ENCODE results near the gene WNT7B.

WNT7B gene

DNA sequence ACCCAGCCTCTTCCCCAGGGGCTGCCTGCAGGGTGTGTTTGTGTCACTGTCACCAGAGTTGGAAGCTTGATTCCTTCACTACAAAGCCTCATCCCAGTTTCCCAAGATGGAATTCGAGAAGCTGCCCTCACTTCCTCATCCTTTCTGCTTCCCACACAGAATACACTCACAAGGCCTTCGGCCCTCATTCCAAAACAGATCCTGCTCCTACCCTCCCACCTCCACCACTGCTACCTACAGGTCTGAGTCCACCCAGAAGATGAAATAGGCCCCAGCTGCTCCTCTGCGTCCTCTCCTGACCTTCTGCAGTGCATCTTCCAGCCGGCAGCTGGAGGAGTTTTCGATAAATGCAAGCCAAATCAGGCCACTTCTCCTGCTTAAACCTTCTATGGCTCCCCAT is 6.8 kb upstream of the WNT7B start:
- Histone ChIP-seq H2BK15ac (ENCODE audit: low read depth, poor library complexity, severe bottlenecking) (no peak overlapping the region), H3K14ac (ENCODE audit: low read length in 2 of 2) (no peak overlapping the region), H2AFZ (ENCODE audit: low read depth, low read length) (no peak overlapping the region), H3K4me1 (ENCODE audit: control insufficient read depth, insufficient read depth, low read depth, low read length) (peaks cover 13% of the 10 kb centered on the region), H3K27ac (ENCODE audit: low read length, poor library complexity, severe bottlenecking) (no peak overlapping the region), H3K4ac (ENCODE audit: low read depth in 1 of 2, low read length in 2 of 2) (no peak overlapping the region), H3K4me3 (ENCODE audit: insufficient read depth in 1 of 2, low read depth in 1 of 2, low read length in 2 of 2) (no peak overlapping the region), H3K4me2 (ENCODE audit: low read length, poor library complexity, severe bottlenecking) (no peak overlapping the region), H3K18ac (ENCODE audit: low read depth in 1 of 2, low read length in 2 of 2) (no peak overlapping the region), H3K23ac (ENCODE audit: low read length in 2 of 2) (no peak overlapping the region), H4K91ac (ENCODE audit: low read length) (no peak overlapping the region), H3K9me3 (ENCODE audit: control insufficient read depth, low read length) (peaks cover 26% of the 10 kb centered on the region), H3K9ac (ENCODE audit: low read length) (no peak overlapping the region), H4K8ac (ENCODE audit: low read length) (no peak overlapping the region), H3K79me1 (replicated peaks; ENCODE audit: low read length, poor library complexity, severe bottlenecking) (no peaks in the 10 kb centered on the region), H3K27me3 (ENCODE audit: control insufficient read depth in 1 of 2, insufficient read depth in 1 of 2, low read length in 2 of 2) (peaks cover 0 to 50% of the 10 kb centered on the region in 2 experiments), H2AK5ac (ENCODE audit: low read length, severe bottlenecking) (no peak overlapping the region), H3K36me3 (ENCODE audit: control insufficient read depth in 1 of 2, insufficient read depth in 2 of 2, low read depth in 1 of 2, low read length in 2 of 2) (peaks cover 0 to 2% of the 10 kb centered on the region in 2 experiments), H2BK12ac (ENCODE audit: low read length in 2 of 2) (no peak overlapping the region), H2BK120ac (ENCODE audit: low read depth, low read length) (no peak overlapping the region), H2BK5ac (ENCODE audit: low read depth, low read length, poor library complexity, severe bottlenecking) (no peak overlapping the region)
- WGBS: 80% methylated on average over 5 of the region's 5 CpGs
- DNase-seq: no peak

- H3K18ac ChIP-seq (ENCODE audit: low read depth in 1 of 2, low read length in 2 of 2): peak overlapping the region in 1 of 2 experiments; percentile 12
- peaks cover 0 to 2% of the 10 kb centered on the region in 2 experiments for H3K36me3 ChIP-seq (ENCODE audit: control insufficient read depth in 1 of 2, insufficient read depth in 2 of 2, low read depth in 1 of 2, low read length in 2 of 2)
- H2BK12ac ChIP-seq (ENCODE audit: low read length in 2 of 2): no peak overlapping the region
- 99% methylated on average over 4 of the region's 4 CpGs for WGBS
- no peak overlapping the region for H3K23ac ChIP-seq (ENCODE audit: low read length in 2 of 2)
- peaks cover 9% of the 10 kb centered on the region for H3K9me3 ChIP-seq (ENCODE audit: control insufficient read depth, low read length)
- no peak overlapping the region for H2AK5ac ChIP-seq (ENCODE audit: low read length, severe bottlenecking)
- H4K91ac ChIP-seq (ENCODE audit: low read length): no peak overlapping the region
- H2AFZ ChIP-seq (ENCODE audit: low read depth, low read length): no peak overlapping the region
- no peak overlapping the region for H3K9ac ChIP-seq (ENCODE audit: low read length)
- peaks cover 5 to 45% of the 10 kb centered on the region in 2 experiments for H3K27me3 ChIP-seq (ENCODE audit: control insufficient read depth in 1 of 2, insufficient read depth in 1 of 2, low read length in 2 of 2)
- no peak overlapping the region for H3K4ac ChIP-seq (ENCODE audit: low read depth in 1 of 2, low read length in 2 of 2)
- H3K79me1 ChIP-seq (replicated peaks; ENCODE audit: low read length, poor library complexity, severe bottlenecking): no peaks in the 10 kb centered on the region
- H4K8ac ChIP-seq (ENCODE audit: low read length): no peak overlapping the region
- H2BK120ac ChIP-seq (ENCODE audit: low read depth, low read length): no peak overlapping the region
- peaks cover 34% of the 10 kb centered on the region for H3K4me1 ChIP-seq (ENCODE audit: control insufficient read depth, insufficient read depth, low read depth, low read length)
- DNase-seq: peak; percentile 11
- no peak overlapping the region for H2BK5ac ChIP-seq (ENCODE audit: low read depth, low read length, poor library complexity, severe bottlenecking)
- H3K14ac ChIP-seq (ENCODE audit: low read length in 2 of 2): peak overlapping the region in 1 of 2 experiments; percentile 85
- no peak overlapping the region for H3K4me3 ChIP-seq (ENCODE audit: insufficient read depth in 1 of 2, low read depth in 1 of 2, low read length in 2 of 2)
- no peak overlapping the region for H3K4me2 ChIP-seq (ENCODE audit: low read length, poor library complexity, severe bottlenecking)
- H2BK15ac ChIP-seq (ENCODE audit: low read depth, poor library complexity, severe bottlenecking): no peak overlapping the region
- peak overlapping the region; percentile 7 for H3K27ac ChIP-seq (ENCODE audit: low read length, poor library complexity, severe bottlenecking)
Observed at GRCh38 chr22:45980761-45981160, 3.8 kb upstream of the WNT7B start.

DNA sequence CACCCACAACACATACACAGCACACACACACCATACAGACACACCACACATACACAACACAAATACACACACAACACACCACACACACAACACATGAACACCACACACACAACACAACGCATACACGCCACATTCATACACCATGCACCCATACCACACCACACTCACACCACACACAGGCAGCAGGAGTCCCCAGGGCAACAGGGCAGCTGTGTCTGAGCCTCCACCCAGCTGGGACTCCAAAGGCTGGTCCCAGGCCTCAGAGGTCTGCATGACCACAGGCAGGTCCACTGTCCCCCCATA is 3.3 kb upstream of the WNT7B start:
- Histone ChIP-seq H3K79me1 (replicated peaks; ENCODE audit: low read length, poor library complexity, severe bottlenecking) (peaks cover 2% of the 10 kb centered on the region), H2BK12ac (ENCODE audit: low read length in 2 of 2) (no peak overlapping the region), H4K8ac (ENCODE audit: low read length) (no peak overlapping the region), H3K36me3 (ENCODE audit: control insufficient read depth in 1 of 2, insufficient read depth in 2 of 2, low read depth in 1 of 2, low read length in 2 of 2) (peaks cover 0 to 2% of the 10 kb centered on the region in 2 experiments), H2AFZ (ENCODE audit: low read depth, low read length) (no peak overlapping the region), H2AK5ac (ENCODE audit: low read length, severe bottlenecking) (no peak overlapping the region), H2BK120ac (ENCODE audit: low read depth, low read length) (no peak overlapping the region), H3K9ac (ENCODE audit: low read length) (no peak overlapping the region), H3K18ac (ENCODE audit: low read depth in 1 of 2, low read length in 2 of 2) (no peak overlapping the region), H2BK15ac (ENCODE audit: low read depth, poor library complexity, severe bottlenecking) (no peak overlapping the region), H2BK5ac (ENCODE audit: low read depth, low read length, poor library complexity, severe bottlenecking) (no peak overlapping the region), H3K27ac (ENCODE audit: low read length, poor library complexity, severe bottlenecking) (no peak overlapping the region), H3K4ac (ENCODE audit: low read depth in 1 of 2, low read length in 2 of 2) (no peak overlapping the region), H3K4me2 (ENCODE audit: low read length, poor library complexity, severe bottlenecking) (no peak overlapping the region), H4K91ac (ENCODE audit: low read length) (peak overlapping the region; percentile 49), H3K4me1 (ENCODE audit: control insufficient read depth, insufficient read depth, low read depth, low read length) (peaks cover 39% of the 10 kb centered on the region), H3K9me3 (ENCODE audit: control insufficient read depth, low read length) (peaks cover 4% of the 10 kb centered on the region), H3K14ac (ENCODE audit: low read length in 2 of 2) (no peak overlapping the region), H3K23ac (ENCODE audit: low read length in 2 of 2) (no peak overlapping the region), H3K4me3 (ENCODE audit: insufficient read depth in 1 of 2, low read depth in 1 of 2, low read length in 2 of 2) (no peak overlapping the region), H3K27me3 (ENCODE audit: control insufficient read depth in 1 of 2, insufficient read depth in 1 of 2, low read length in 2 of 2) (peaks cover 8 to 50% of the 10 kb centered on the region in 2 experiments)
- WGBS: 98% methylated on average over 2 of the region's 2 CpGs
- no peak for DNase-seq

DNA sequence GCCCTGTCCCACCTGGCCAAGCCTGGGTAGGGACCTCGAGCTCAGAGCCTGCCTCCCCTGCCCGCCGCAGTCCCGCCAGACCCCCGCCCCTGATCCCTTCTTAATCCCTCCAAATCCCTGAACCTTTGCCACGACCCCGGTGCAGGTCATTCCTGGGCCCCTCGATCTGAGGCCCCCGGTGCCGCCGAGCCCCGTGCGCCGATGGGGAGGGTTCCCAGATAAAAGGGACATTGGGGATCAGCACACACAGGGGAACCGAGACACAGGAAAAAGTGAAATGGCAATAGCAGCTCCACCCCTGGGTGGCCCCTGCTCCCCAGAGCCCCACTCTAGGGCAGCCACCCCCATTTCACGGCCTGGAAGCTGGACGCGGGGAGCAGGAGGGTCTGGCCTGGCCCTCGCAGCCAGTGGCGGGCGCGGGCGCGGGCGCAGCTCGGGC is 1.3 kb upstream of the WNT7B start:
- H4K91ac ChIP-seq (ENCODE audit: low read length): no peak overlapping the region

More for the DNA sequence above, 1.3 kb upstream of the WNT7B start:
- peak overlapping the region in 1 of 2 experiments; percentile 80 for H3K4me3 ChIP-seq (ENCODE audit: insufficient read depth in 1 of 2, low read depth in 1 of 2, low read length in 2 of 2)
- H3K9me3 ChIP-seq (ENCODE audit: control insufficient read depth, low read length): no peaks in the 10 kb centered on the region
- no peak overlapping the region for H2AFZ ChIP-seq (ENCODE audit: low read depth, low read length)
- H3K27me3 ChIP-seq (ENCODE audit: control insufficient read depth in 1 of 2, insufficient read depth in 1 of 2, low read length in 2 of 2): peaks cover 13 to 60% of the 10 kb centered on the region in 2 experiments
- H3K9ac ChIP-seq (ENCODE audit: low read length): no peak overlapping the region
- H3K4me1 ChIP-seq (ENCODE audit: control insufficient read depth, insufficient read depth, low read depth, low read length): peaks cover 51% of the 10 kb centered on the region
- peaks cover 4% of the 10 kb centered on the region for H3K79me1 ChIP-seq (replicated peaks; ENCODE audit: low read length, poor library complexity, severe bottlenecking)
- H3K27ac ChIP-seq (ENCODE audit: low read length, poor library complexity, severe bottlenecking): no peak overlapping the region
- WGBS: 15% methylated on average over 18 of the region's 26 CpGs
- H3K18ac ChIP-seq (ENCODE audit: low read depth in 1 of 2, low read length in 2 of 2): no peak overlapping the region
- H2BK120ac ChIP-seq (ENCODE audit: low read depth, low read length): no peak overlapping the region
- DNase-seq: no peak
- H2AK5ac ChIP-seq (ENCODE audit: low read length, severe bottlenecking): no peak overlapping the region
- peaks cover 0 to 5% of the 10 kb centered on the region in 2 experiments for H3K36me3 ChIP-seq (ENCODE audit: control insufficient read depth in 1 of 2, insufficient read depth in 2 of 2, low read depth in 1 of 2, low read length in 2 of 2)
- H2BK15ac ChIP-seq (ENCODE audit: low read depth, poor library complexity, severe bottlenecking): peak overlapping the region; percentile 13
- H2BK12ac ChIP-seq (ENCODE audit: low read length in 2 of 2): no peak overlapping the region
- no peak overlapping the region for H2BK5ac ChIP-seq (ENCODE audit: low read depth, low read length, poor library complexity, severe bottlenecking)
- H3K4me2 ChIP-seq (ENCODE audit: low read length, poor library complexity, severe bottlenecking): peak overlapping the region; percentile 73
- no peak overlapping the region for H3K23ac ChIP-seq (ENCODE audit: low read length in 2 of 2)
- no peak overlapping the region for H4K8ac ChIP-seq (ENCODE audit: low read length)
- H3K4ac ChIP-seq (ENCODE audit: low read depth in 1 of 2, low read length in 2 of 2): no peak overlapping the region
- H3K14ac ChIP-seq (ENCODE audit: low read length in 2 of 2): peak overlapping the region in 1 of 2 experiments; percentile 6
